OCI-LY1 (cell line): ENCODE measurements around the gene ADGRV1.

Source experiments
- CTCF ChIP-seq: fragments of 200-600 bp; sonication (generic), shearing (Covaris generic); IDR thresholded peaks from 2 replicates; pipeline ENCODE4 v1.5.1; 2017; ENCODE audit warnings: mild to moderate bottlenecking, antibody characterized with exemption, low read length, moderate library complexity, mixed read lengths
- EZH2 ChIP-seq: fragments of 200-600 bp; sonication (generic), shearing (Covaris generic); IDR thresholded peaks from 2 replicates; pipeline ENCODE4 v1.8.0; 2017; ENCODE audit warnings: borderline replicate concordance, mixed run types, mild to moderate bottlenecking, antibody characterized with exemption, low read length, moderate library complexity, mixed read lengths

- TF ChIP-seq CTCF (no peak), EZH2 (no peak)
Measured at GRCh38 chr5:91090995-91091394, 532.4 kb downstream of the ADGRV1 start.
